Gastrocnemius medialis (tissue), 4 donors: ENCODE data around the gene RFT1. TPM values are rescaled to one million over a fixed set of nuclear protein-coding genes. Genes with fewer than 3 reads are reported as not detected.

ENCODE experiments used
- ATAC-seq, 2 donors: fragments of 150-250 bp; one replicate each; pipeline ENCODE4 v1.9.1; 2016
- DNase-seq, 2 donors: peaks; one replicate each; pipeline ENCODE4 v3.0.0-alpha.2; 2019
- H3K27ac ChIP-seq, 4 donors: fragments of 200-600 bp; sonication (generic); 1 replicate in 1 of 4; 2 replicates in 3 of 4; pipeline ENCODE4 v1.5.1; 2016 to 2018; ENCODE audit warnings: mild to moderate bottlenecking in 2 of 4, moderate library complexity in 1 of 4
- H3K27me3 ChIP-seq, 3 donors: fragments of 200-600 bp; sonication (generic) in 2 of 3; 1 replicate in 1 of 3; 2 replicates in 2 of 3; pipeline versions ENCODE4 v1.5.1 to v1.6.0; 2016 to 2019; ENCODE audit warnings: mild to moderate bottlenecking in 1 of 3, moderate library complexity in 1 of 3
- H3K36me3 ChIP-seq, 2 donors: fragments of 200-600 bp; sonication (generic) in 1 of 2; one replicate each; pipeline ENCODE4 v1.5.1; 2017 to 2018
- H3K4me1 ChIP-seq, 2 donors: fragments of 200-600 bp; sonication (generic) in 1 of 2; one replicate each; pipeline ENCODE4 v1.5.1; 2016 to 2017; ENCODE audit warnings: mild to moderate bottlenecking in 2 of 2
- H3K4me3 ChIP-seq, 4 donors: fragments of 200-600 bp; sonication (generic) in 3 of 4; 1 replicate in 1 of 4; 2 replicates in 3 of 4; pipeline ENCODE4 v1.5.1; 2016 to 2019; ENCODE audit warnings: mild to moderate bottlenecking in 2 of 4
- H3K9me3 ChIP-seq, 3 donors: fragments of 200-600 bp; sonication (generic) in 2 of 3; 1 replicate in 1 of 3; 2 replicates in 2 of 3; pipeline ENCODE4 v1.5.1; 2016 to 2019
- CTCF ChIP-seq, 5 experiments: fragments of 450-650 bp in 3 of 5; fragments of 200-600 bp in 2 of 5; sonication (generic) in 2 of 5; IDR thresholded peaks in 4 of 5; conservative IDR thresholded peaks in 1 of 5; 1 replicate in 4 of 5; 2 replicates in 1 of 5; pipeline ENCODE4 v1.5.1; 2016 to 2019; ENCODE audit warnings: antibody characterized with exemption in 5 of 5, mild to moderate bottlenecking in 3 of 5, moderate library complexity in 3 of 5
- POLR2A ChIP-seq, 2 donors: fragments of 450-650 bp; IDR thresholded peaks; one replicate each; pipeline ENCODE4 v1.6.1; 2017; ENCODE audit warnings: antibody characterized with exemption in 2 of 2, mild to moderate bottlenecking in 2 of 2, moderate library complexity in 2 of 2
- in situ Hi-C, 4 donors: fragments of 200-750 bp; cut with MboI; loops; one replicate each; pipeline versions ENCODE4 v1.15.0 to v1.8.0; 2017; ENCODE audit warnings: low sequenced_read_pairs in 4 of 4
- intact Hi-C: fragments of 100-400 bp; cut with DNase I; formaldehyde crosslinking; loops from one replicate; pipeline ENCODE4 v1.15.1; 2023; ENCODE audit warnings: low total_unique reads
- total RNA-seq, 4 donors: library from RNA; depleted of rRNA; stranded (reverse); fragments of >200 nt; gene quantifications; one replicate each; pipeline versions ENCODE4 v1.1.0 to v1.2.3, GENCODE V29; 2016

Gene RFT1
- total RNA-seq, 4 donors from 2014 or later = 2.5 to 5.7 (median 5.2) TPM

DNA sequence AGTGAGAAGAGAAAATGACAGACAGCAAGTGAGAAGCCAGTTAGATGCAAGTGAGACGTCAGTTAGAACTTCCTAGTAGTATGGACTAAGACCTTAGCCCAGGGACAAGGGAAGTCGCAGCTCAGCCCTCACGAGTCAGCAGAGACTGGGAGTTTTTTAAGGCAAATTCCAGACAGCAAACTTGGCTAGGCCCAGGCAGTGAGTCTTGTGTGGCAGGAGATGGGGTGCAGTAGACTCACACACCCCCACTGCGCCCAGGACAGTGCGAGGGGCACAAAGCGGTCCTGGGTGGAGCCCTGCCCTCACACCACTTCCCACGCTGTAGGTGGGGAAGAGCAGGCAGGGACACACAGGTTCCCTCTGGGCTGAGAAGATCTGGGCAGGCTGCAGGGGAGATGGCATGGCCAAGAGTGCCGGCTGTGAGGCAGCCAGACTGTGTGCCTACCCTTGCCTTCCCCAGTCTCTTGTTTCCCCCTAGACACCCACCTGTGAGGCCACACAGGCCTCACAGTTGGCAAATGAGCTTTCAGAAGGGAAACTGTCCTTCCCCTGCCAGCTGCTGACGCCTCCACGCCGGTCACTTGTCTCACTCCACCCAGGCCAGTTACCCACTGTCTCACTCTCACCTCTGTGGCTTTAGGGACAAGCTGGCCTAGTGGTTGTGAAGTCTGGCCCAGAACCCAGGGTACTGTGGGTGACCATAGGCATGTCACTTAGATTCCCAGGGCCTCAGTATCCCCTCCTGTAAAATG, 17.1 kb upstream of the RFT1 start:
- in situ Hi-C loops = no loop called here
- no peak for ATAC-seq

DNA sequence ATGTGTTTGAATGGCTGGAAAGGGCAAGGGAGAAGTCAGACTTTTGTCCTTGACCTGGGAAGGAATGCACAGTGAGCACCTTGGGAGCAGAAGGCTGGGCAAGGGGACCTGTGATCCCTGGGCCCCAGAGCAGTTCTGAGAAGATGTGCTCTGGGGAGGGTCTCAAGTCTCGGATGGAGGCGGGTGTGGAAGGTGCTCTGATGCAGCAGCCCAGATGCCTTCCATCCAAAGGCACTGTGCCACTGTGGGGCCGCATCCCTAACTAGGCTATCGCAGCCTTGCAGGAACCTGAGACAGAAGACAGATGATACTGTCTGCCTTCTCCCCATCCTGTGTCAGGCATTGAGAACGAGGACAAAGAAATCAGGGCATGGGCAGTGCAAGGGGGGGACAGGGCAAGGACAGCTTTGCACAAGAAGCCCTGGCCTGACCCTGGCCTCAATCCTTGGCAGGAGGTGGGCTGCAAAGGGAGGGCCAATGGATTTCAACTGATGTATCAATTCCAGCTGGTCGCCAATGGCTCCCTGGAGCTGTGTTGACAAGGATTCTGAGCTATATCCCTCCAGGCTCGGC, 16.2 kb upstream of the RFT1 start:
- intact Hi-C loops (no loop called here), in situ Hi-C loops (no loop called here)
- ATAC-seq (no peak), DNase-seq (no peak)
- Histone ChIP-seq H3K27ac (no peak overlapping the region), H3K27me3 (no peaks in the 10 kb centered on the region), H3K36me3 (no peaks in the 10 kb centered on the region), H3K9me3 (no peaks in the 10 kb centered on the region), H3K4me3 (no peak overlapping the region), H3K4me1 (peaks cover 6 to 22% of the 10 kb centered on the region in 2 donors)
- TF ChIP-seq POLR2A (IDR thresholded peaks at IDR 0.05) = no peak
- TF ChIP-seq CTCF (IDR thresholded peaks at IDR 0.05 in 4 of 5, conservative IDR thresholded peaks at IDR 0.05 in 1 of 5) = no peak

More for the DNA sequence above, 17.1 kb upstream of the RFT1 start:
- H3K4me1 ChIP-seq = peaks cover 6 to 22% of the 10 kb centered on the region in 2 donors
- no peaks in the 10 kb centered on the region for H3K36me3 ChIP-seq
- no peaks in the 10 kb centered on the region for H3K9me3 ChIP-seq
- no peaks in the 10 kb centered on the region for H3K27me3 ChIP-seq
- H3K4me3 ChIP-seq = no peak overlapping the region
- peak overlapping the region in 2 of 4 donors; percentile 13 to 57 for H3K27ac ChIP-seq
- TF ChIP-seq CTCF (IDR thresholded peaks at IDR 0.05 in 4 of 5, conservative IDR thresholded peaks at IDR 0.05 in 1 of 5) = no peak
- TF ChIP-seq POLR2A (IDR thresholded peaks at IDR 0.05) = no peak
- DNase-seq = no peak
- intact Hi-C loops = no loop called here

GRCh38 chr3:53145713-53146080, 15.5 kb upstream of the RFT1 start:
- no peak for ATAC-seq

DNA sequence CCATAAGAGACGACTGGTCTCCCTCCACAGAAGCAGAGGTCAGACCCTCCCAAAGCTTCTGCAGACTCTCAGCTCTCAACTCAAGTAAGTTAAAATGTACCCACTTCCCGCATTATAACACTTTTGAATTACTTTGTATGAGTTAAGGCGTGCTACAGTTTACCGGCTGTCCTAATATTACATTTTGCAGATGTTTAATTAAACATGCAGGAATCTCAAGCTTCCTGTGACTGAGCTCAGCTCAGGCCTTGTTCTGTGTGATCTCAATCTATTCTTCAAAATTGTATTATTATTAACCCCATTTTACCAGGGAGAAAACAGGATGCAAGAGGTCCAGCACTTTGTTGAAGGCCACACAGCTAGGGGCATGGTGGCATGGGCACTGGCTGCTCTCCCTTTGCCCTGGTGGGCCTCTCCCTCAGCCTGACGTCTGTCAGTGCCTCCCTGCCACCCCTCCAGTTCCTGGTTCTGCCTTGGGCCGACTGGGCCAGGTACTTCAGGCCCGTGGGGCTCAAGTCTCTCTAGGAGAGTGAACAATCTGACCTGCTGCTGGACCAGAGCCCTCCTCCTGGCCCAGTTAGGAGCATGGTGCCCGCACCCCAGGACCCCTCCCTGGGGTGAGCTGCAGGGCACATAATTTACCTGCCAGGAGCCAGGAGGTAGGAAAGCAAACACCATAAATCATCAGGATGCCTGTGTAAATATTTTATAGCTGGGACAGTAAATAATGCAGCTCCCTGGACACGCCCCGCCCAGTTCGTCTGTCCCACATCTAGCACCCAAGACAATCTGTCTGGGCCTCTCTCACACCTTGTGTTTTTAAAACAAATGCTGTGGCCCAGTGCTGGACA, 14.9 kb upstream of the RFT1 start:
- Histone ChIP-seq H3K36me3 (no peaks in the 10 kb centered on the region), H3K9me3 (no peaks in the 10 kb centered on the region), H3K4me1 (peaks cover 6 to 17% of the 10 kb centered on the region in 2 donors), H3K4me3 (no peak overlapping the region), H3K27ac (no peak overlapping the region), H3K27me3 (no peaks in the 10 kb centered on the region)
- intact Hi-C loops = no loop called here
- DNase-seq = no peak
- no peak for TF ChIP-seq POLR2A (IDR thresholded peaks at IDR 0.05)
- no peak for TF ChIP-seq CTCF (IDR thresholded peaks at IDR 0.05 in 4 of 5, conservative IDR thresholded peaks at IDR 0.05 in 1 of 5)
- no peak for ATAC-seq
- in situ Hi-C loops = no loop called here

More at GRCh38 chr3:53145713-53146080, 15.5 kb upstream of the RFT1 start:
- H3K4me3 ChIP-seq = no peak overlapping the region
- H3K9me3 ChIP-seq = no peaks in the 10 kb centered on the region
- H3K36me3 ChIP-seq = no peaks in the 10 kb centered on the region
- intact Hi-C loops = no loop called here
- peaks cover 6 to 20% of the 10 kb centered on the region in 2 donors for H3K4me1 ChIP-seq
- in situ Hi-C loops = no loop called here
- no peaks in the 10 kb centered on the region for H3K27me3 ChIP-seq
- no peak for DNase-seq
- no peak for TF ChIP-seq CTCF (IDR thresholded peaks at IDR 0.05 in 4 of 5, conservative IDR thresholded peaks at IDR 0.05 in 1 of 5)
- TF ChIP-seq POLR2A (IDR thresholded peaks at IDR 0.05) = no peak
- no peak overlapping the region for H3K27ac ChIP-seq
